DND-41 (cell line): ENCODE results near the gene DDIAS.
A peak's percentile ranks its signal among the peaks of the same experiment; 100 is the strongest.

ENCODE experiments used
- ATAC-seq: fragments of 200-7000 bp; cut with Tn5 transposase; 3 replicates; pipeline ENCODE4 v1.9.1; 2021; ENCODE audit warnings: low read depth; ENCODE audit not compliant: insufficient read depth
- DNase-seq: peaks from one replicate; pipeline ENCODE4 v3.0.0-alpha.2; 2020
- H2AFZ ChIP-seq: 2 replicates; pipeline ENCODE4 v1.6.0; 2012; ENCODE audit warnings: low read depth, low read length
- H3K27ac ChIP-seq: 2 replicates; pipeline ENCODE4 v1.5.1; 2012; ENCODE audit warnings: low read length, inconsistent platforms
- H3K27me3 ChIP-seq: fragments of 200-600 bp; sonication (generic); 2 replicates; pipeline ENCODE4 v1.6.0; 2012; ENCODE audit warnings: low read length, mild to moderate bottlenecking, inconsistent platforms; ENCODE audit not compliant: insufficient read depth, poor library complexity
- H3K36me3 ChIP-seq: 2 replicates; pipeline ENCODE4 v1.5.1; 2012; ENCODE audit warnings: low read length, inconsistent platforms; ENCODE audit not compliant: insufficient read depth
- H3K4me1 ChIP-seq: 2 replicates; pipeline ENCODE4 v1.5.1; 2012; ENCODE audit warnings: mild to moderate bottlenecking, low read length; ENCODE audit not compliant: insufficient read depth
- H3K4me2 ChIP-seq: 2 replicates; pipeline ENCODE4 v1.6.0; 2012; ENCODE audit warnings: mild to moderate bottlenecking, moderate library complexity, low read length, inconsistent platforms; ENCODE audit not compliant: insufficient read depth
- H3K4me3 ChIP-seq, 2 experiments: fragments of 200-600 bp in 1 of 2; shearing (Covaris generic) in 1 of 2; 2 replicates each; pipeline ENCODE4 v1.5.1; 2012 to 2016; ENCODE audit warnings: inconsistent platforms in 2 of 2, low read length in 2 of 2, mild to moderate bottlenecking in 2 of 2, low read depth in 1 of 2, moderate library complexity in 1 of 2
- H3K79me2 ChIP-seq: 2 replicates; pipeline ENCODE4 v1.6.0; 2012; ENCODE audit warnings: low read length, inconsistent platforms; ENCODE audit not compliant: insufficient read depth
- H3K9ac ChIP-seq: 2 replicates; pipeline ENCODE4 v1.6.0; 2012; ENCODE audit warnings: low read depth, mild to moderate bottlenecking, inconsistent platforms, low read length, moderate library complexity
- H3K9me3 ChIP-seq: 2 replicates; pipeline ENCODE4 v1.5.1; 2012; ENCODE audit warnings: low read length, moderate library complexity, mild to moderate bottlenecking, inconsistent platforms; ENCODE audit not compliant: insufficient read depth, severe bottlenecking
- H4K20me1 ChIP-seq: 2 replicates; pipeline ENCODE4 v1.6.0; 2012; ENCODE audit warnings: low read length; ENCODE audit not compliant: insufficient read depth
- CTCF ChIP-seq: IDR thresholded peaks from 2 replicates; pipeline ENCODE4 v1.5.1; 2012; ENCODE audit warnings: borderline replicate concordance, low read length, moderate library complexity, mild to moderate bottlenecking; ENCODE audit not compliant: poor library complexity, severe bottlenecking; ENCODE audit errors: extremely low read depth
- EZH2 ChIP-seq: IDR thresholded peaks from 3 replicates; pipeline ENCODE4 v1.6.1; 2012; ENCODE audit warnings: borderline replicate concordance, low read depth, mild to moderate bottlenecking, moderate library complexity, low read length, inconsistent platforms; ENCODE audit not compliant: severe bottlenecking

DDIAS gene

GRCh38 chr11:82867495-82868082 is 33.9 kb upstream of the DDIAS start:
- Histone ChIP-seq H4K20me1 (no peaks in the 10 kb centered on the region), H3K4me2 (no peak overlapping the region), H3K4me3 (no peak overlapping the region), H3K79me2 (no peaks in the 10 kb centered on the region), H3K36me3 (no peaks in the 10 kb centered on the region), H2AFZ (no peak overlapping the region), H3K9me3 (no peaks in the 10 kb centered on the region), H3K9ac (no peak overlapping the region), H3K27ac (no peak overlapping the region), H3K27me3 (peaks cover 4% of the 10 kb centered on the region), H3K4me1 (no peaks in the 10 kb centered on the region)
- ATAC-seq: peak; percentile 54; the same call in 2 of the 3 replicates
- peak; percentile 64 for DNase-seq
- TF ChIP-seq EZH2 (peak; percentile 62), CTCF (peak; percentile 79)

GRCh38 chr11:82869657-82870056 is 31.9 kb upstream of the DDIAS start:
- Histone ChIP-seq H3K4me2 (no peak overlapping the region), H3K4me1 (no peaks in the 10 kb centered on the region), H3K79me2 (no peaks in the 10 kb centered on the region), H4K20me1 (no peaks in the 10 kb centered on the region), H3K9me3 (no peaks in the 10 kb centered on the region), H3K4me3 (no peak overlapping the region), H3K27ac (no peak overlapping the region), H3K27me3 (no peaks in the 10 kb centered on the region), H3K36me3 (no peaks in the 10 kb centered on the region), H3K9ac (no peak overlapping the region), H2AFZ (no peak overlapping the region)
- TF ChIP-seq EZH2 (no peak), CTCF (no peak)
- ATAC-seq (no peak), DNase-seq (no peak)

GRCh38 chr11:82871646-82872045 is 29.9 kb upstream of the DDIAS start:
- Histone ChIP-seq H3K9ac (no peak overlapping the region), H3K9me3 (no peaks in the 10 kb centered on the region), H3K4me3 (no peak overlapping the region), H2AFZ (no peak overlapping the region), H3K4me2 (no peak overlapping the region), H3K27me3 (no peaks in the 10 kb centered on the region), H3K36me3 (no peaks in the 10 kb centered on the region), H3K4me1 (no peaks in the 10 kb centered on the region), H3K27ac (no peak overlapping the region), H3K79me2 (no peaks in the 10 kb centered on the region), H4K20me1 (no peaks in the 10 kb centered on the region)
- no peak for DNase-seq
- no peak for TF ChIP-seq CTCF
- ATAC-seq: no peak
